GM18951 (cell line): Measurements from ENCODE around the gene HDAC11.

Experiments used
- POLR2A ChIP-seq: IDR thresholded peaks from 4 replicates; pipeline ENCODE4 v1.6.1; 2011; ENCODE audit warnings: mild to moderate bottlenecking; ENCODE audit not compliant: insufficient read length, insufficient read depth; ENCODE audit errors: extremely low read depth
- in situ Hi-C: fragments of 300-500 bp; cut with MboI; formaldehyde crosslinking; loops from one replicate; pipeline ENCODE4 v1.12.0; 2022; ENCODE audit warnings: low sequenced_read_pairs, mixed read lengths, inconsistent platforms; ENCODE audit not compliant: unreplicated experiment

The HDAC11 gene

GRCh38 chr3:13546667-13547171 lies 66.6 kb downstream of the HDAC11 start:
- no peak for TF ChIP-seq POLR2A
- in situ Hi-C loops, result no loop called here

DNA sequence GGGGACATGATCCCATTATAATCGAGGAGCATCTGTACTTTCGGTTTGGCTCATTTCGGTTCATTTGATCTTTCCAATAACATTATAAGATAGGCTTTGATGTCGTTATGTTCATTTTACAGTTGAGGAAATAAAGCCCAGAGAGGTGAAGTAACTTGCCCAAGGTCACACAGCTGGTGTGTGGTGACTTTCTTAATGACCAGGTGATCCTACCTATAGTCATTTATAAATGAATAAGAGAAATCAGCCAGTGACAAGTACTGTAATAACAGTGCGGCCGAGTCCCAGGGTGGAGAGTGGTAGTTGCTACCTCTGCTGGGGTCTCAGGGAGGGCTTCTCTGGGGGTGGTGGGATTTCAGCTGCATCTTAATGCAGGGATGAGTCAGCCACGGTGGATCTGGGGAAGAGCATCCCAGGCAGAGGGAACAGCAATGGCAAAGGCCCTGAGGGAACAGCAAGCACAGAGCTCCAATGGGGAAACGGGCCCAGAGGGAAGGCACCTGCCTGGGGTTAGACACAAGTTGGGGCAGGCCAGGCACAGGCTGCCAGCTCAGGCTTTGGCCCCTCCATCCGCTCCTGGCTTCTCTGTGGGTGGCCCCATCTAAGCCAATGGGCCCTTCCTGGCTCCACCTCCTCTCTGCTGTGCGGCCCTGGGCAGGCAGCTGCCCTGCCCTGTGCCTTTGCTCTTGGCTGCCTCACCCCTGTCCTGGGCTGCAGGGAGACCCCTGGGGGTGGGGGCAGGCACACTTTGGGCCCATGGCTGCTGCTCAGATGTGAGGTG lies 67.7 kb downstream of the HDAC11 start:
- in situ Hi-C loops, result no loop called here

DNA sequence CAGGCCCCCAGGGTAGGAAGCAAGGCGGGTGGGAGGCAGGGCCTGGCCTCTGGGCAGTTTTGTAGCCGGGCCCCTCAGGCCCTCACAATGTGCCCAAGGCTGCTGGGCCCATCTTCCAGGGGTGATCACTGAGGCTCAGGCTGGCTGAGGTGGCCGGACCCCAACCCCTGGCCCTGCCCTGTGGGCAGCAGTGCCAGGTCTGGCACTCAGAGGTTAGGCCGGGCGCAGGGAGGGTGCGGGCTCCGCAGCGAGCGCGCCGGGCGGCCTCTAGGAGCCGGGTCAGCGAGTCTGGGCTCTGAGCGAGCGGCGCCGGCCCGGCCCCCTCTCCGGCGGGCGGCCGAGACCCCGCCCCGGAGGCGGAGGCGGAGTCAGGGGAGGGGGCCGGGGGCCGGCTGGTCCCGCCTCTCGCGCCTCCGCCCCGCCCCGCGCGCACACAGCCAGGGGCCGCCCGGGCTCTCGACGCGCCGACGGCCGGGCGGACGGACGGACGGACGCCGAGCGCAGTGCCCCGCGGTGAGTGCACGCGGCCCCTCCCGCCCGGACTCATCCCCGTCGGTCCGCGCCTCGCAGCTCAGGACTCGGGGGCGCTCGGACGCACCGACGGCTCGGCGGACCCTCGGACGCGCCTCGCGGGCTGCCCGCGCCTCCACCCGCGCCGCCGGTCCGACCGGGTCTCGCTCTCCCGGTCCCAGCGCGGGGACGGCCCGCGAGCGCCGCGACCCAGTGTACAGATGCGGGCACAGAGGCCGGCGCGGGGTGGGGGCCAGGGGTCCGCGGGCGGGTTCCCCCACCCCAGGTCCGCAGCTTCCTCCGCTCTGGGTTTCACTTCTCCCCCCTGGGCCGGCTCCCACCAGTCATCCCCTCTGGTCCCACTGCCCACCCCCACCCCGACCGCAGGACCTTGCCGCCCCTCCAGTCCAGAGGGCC lies 68.9 kb downstream of the HDAC11 start, which contains the start of gene FBLN2:
FBLN2 (plus strand) TSS at position 430 of the 927 bp plus-strand sequence. CDS start 21,231 bp downstream, outside the sequence.
- no peak for TF ChIP-seq POLR2A
- in situ Hi-C loops, result no loop called here

More for the DNA sequence above, 67.7 kb downstream of the HDAC11 start:
- TF ChIP-seq POLR2A, result no peak

DNA sequence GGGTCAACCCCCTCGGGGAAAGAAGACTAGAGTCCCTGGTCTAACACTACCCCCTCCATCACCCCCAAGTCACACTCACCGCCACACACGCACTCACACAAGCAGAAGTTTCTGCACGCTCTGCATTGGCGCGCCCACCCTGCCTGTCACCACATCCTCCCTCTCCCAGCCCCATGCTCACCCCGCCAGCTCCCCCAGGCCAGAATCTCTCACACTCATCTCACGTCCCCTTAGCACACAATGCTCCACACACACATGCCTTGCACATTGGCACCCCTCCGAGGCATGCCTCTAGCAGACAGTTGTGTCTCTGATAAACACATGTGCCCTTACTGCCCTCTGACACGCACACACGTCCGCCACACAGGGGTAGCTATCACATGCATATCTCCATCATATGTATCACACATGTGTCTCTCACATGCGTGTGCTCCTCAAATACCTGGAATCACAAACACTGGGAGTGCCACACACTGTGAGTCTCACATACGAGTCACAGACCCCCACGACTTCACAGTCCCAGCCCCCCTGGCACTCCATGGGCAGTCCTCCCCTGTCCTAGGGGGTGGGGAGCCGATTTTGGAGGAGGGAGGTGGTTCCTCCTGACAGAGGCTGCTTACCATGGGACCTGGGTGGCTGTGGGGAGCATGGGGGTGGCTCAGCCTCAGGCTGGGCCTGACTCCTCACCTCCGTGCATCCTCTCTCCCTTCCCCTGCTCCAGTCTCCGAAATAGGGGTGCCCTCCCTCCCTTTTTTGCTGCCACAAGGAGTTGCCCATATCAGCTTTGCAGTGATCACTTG lies 69.7 kb downstream of the HDAC11 start:
- TF ChIP-seq POLR2A, result no peak
- in situ Hi-C loops, result no loop called here

DNA sequence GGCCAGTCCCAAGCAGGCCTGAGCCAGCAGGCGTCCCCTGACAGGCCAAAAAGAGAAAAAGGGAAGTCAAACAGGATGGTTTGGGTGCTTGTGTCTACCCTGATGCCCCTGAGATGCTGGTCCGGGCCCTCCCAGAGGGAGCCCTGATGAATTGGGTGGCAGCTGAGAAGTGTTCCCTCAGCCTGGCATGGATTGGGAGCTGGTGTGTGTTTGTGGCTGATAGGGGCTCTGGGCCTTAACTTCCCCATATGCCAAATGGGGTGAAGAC lies 70.3 kb downstream of the HDAC11 start:
- in situ Hi-C loops, result no loop called here
- TF ChIP-seq POLR2A, result no peak

- in situ Hi-C loops, result no loop called here
- TF ChIP-seq POLR2A, result no peak
Measured at GRCh38 chr3:13550791-13551360, 70.8 kb downstream of the HDAC11 start.

DNA sequence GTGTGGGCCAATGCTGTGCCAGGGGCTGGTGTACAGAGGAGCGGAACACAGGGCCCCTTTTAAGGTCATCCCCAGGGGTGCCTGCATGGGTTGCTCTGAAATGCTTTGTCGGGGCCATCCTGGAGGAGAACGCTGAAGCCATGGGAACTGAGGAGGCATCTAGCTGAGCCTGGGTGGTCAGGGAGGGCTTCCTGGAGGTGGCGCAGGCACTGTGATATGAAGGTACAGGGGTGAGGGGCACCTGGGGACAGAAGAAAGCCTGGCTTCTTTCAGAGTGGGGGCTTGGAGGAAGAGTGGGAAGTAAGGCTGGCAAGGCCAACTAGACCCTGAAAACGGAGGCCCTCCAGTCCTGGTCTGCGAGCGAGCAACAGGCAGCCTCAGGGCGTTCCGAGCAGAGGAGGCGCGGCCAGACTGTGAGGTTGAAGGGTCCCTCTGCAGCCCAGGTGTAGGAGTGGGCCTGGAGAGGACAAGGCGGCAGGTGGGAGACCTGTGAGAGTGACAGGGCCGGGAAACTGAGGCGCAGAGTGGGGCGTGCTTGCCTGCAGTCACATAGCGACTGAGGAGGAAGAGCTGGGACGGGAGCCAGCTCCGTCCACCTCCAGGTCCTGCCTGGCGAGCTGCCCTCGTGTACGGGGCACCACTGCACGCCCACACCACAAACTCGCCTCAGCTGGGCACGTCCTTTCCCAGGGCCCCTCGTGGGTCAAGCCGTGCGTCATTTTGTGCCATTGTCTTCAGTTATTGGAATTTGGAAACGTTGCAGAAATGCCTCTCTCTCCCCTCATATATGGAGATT lies 72.9 kb downstream of the HDAC11 start:
- in situ Hi-C loops, result no loop called here
- TF ChIP-seq POLR2A, result no peak

GRCh38 chr3:13553686-13554085 lies 73.6 kb downstream of the HDAC11 start:
- in situ Hi-C loops, result no loop called here
- no peak for TF ChIP-seq POLR2A

GRCh38 chr3:13555753-13556152 lies 75.6 kb downstream of the HDAC11 start:
- in situ Hi-C loops, result no loop called here
- no peak for TF ChIP-seq POLR2A
